GM23248 (cell line): ENCODE data around the gene C17orf114.

ENCODE experiments used
- DNase-seq: peaks from one replicate; pipeline ENCODE4 v3.0.0-alpha.2; 2015
- H2AFZ ChIP-seq: fragments of 200-600 bp; sonication (generic); 2 replicates; pipeline ENCODE4 v1.6.1; 2016; ENCODE audit warnings: antibody characterized with exemption
- H3F3A ChIP-seq: fragments of 200-600 bp; sonication (generic); 2 replicates; pipeline ENCODE4 v1.6.1; 2016; ENCODE audit warnings: mild to moderate bottlenecking, antibody characterized with exemption, mixed run types; ENCODE audit not compliant: insufficient read depth
- H3K27ac ChIP-seq: fragments of 200-600 bp; sonication (generic); 2 replicates; pipeline ENCODE4 v1.5.1; 2016; ENCODE audit warnings: mild to moderate bottlenecking
- H3K27me3 ChIP-seq: fragments of 200-600 bp; sonication (generic); replicated peaks from 2 replicates; pipeline ENCODE4 v1.6.1; 2016; ENCODE audit warnings: mild to moderate bottlenecking; ENCODE audit not compliant: insufficient read depth
- H3K36me3 ChIP-seq: fragments of 200-600 bp; sonication (generic); 2 replicates; pipeline ENCODE4 v1.6.1; 2016; ENCODE audit warnings: low read depth, mild to moderate bottlenecking
- H3K4me1 ChIP-seq: fragments of 200-600 bp; sonication (generic); 2 replicates; pipeline ENCODE4 v1.6.1; 2016; ENCODE audit warnings: mild to moderate bottlenecking; ENCODE audit not compliant: insufficient read depth
- H3K4me2 ChIP-seq: fragments of 200-600 bp; sonication (generic); one replicate; pipeline ENCODE4 v1.6.1; 2016; ENCODE audit warnings: mild to moderate bottlenecking; ENCODE audit not compliant: unreplicated experiment
- H3K4me3 ChIP-seq: fragments of 200-600 bp; sonication (generic); 2 replicates; pipeline ENCODE4 v1.5.1; 2016; ENCODE audit warnings: mild to moderate bottlenecking
- H3K79me2 ChIP-seq: fragments of 200-600 bp; sonication (generic); 2 replicates; pipeline ENCODE4 v1.6.1; 2016; ENCODE audit warnings: mild to moderate bottlenecking; ENCODE audit not compliant: insufficient read depth
- H3K9ac ChIP-seq: fragments of 200-600 bp; sonication (generic); 2 replicates; pipeline ENCODE4 v1.6.1; 2016; ENCODE audit warnings: mild to moderate bottlenecking
- H3K9me2 ChIP-seq: fragments of 200-600 bp; sonication (generic); 2 replicates; pipeline ENCODE4 v1.6.1; 2016; ENCODE audit warnings: mixed run types, mild to moderate bottlenecking, moderate library complexity; ENCODE audit not compliant: insufficient read depth
- H3K9me3 ChIP-seq: fragments of 200-600 bp; sonication (generic); one replicate; pipeline ENCODE4 v1.6.1; 2017; ENCODE audit warnings: low read depth
- H4K20me1 ChIP-seq: fragments of 200-600 bp; sonication (generic); 2 replicates; pipeline ENCODE4 v1.6.0; 2016; ENCODE audit not compliant: insufficient read depth
- EZH2 ChIP-seq: fragments of 200-600 bp; sonication (generic); IDR thresholded peaks from 2 replicates; pipeline ENCODE4 v1.6.1; 2018; ENCODE audit warnings: antibody characterized with exemption, mild to moderate bottlenecking; ENCODE audit not compliant: insufficient read depth, poor library complexity, severe bottlenecking
- EZH2phosphoT487 ChIP-seq: fragments of 200-600 bp; sonication (generic); IDR thresholded peaks from 2 replicates; pipeline ENCODE4 v1.6.1; 2018; ENCODE audit warnings: antibody characterized with exemption, moderate library complexity, mild to moderate bottlenecking, low read depth; ENCODE audit not compliant: insufficient read depth
- WGBS, 2 experiments: methylation state at CpG; one replicate each; pipeline ENCODE4 v1.1.6; 2015 to 2017; ENCODE audit warnings: low lambda C conversion rate in 2 of 2, low coverage in 1 of 2; ENCODE audit errors: missing lambda C conversion rate in 2 of 2; 5-methylcytosine and 5-hydroxymethylcytosine counted together
- in situ Hi-C: fragments of 300-500 bp; cut with MboI; formaldehyde crosslinking; loops from 2 replicates; pipeline ENCODE4 v1.15.0; 2020

The C17orf114 gene

DNA sequence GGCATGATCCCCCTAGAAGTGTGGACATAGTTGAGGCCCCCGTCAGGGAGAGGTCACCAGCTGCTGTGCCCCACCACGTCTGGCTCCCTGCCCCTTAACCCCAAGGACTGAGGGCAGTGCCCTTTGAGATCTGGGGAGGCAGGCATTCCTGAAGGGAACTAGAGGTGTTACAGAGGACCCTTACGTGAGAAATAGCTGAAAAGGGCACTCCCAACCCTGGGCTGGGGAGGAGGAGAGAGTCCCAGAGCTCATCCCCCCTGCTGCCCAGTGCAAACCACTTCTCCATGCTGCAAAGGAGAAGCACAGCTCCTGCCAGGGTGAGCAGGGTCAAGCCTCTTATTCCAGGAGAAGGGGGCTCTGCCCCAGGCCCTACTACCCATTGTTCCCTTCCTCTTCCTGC is 20.7 kb upstream of the C17orf114 start:
- no peak overlapping the region for H2AFZ ChIP-seq
- H3K4me1 ChIP-seq = no peaks in the 10 kb centered on the region
- no peak for DNase-seq
- no peaks in the 10 kb centered on the region for H3K27me3 ChIP-seq
- in situ Hi-C loops = no loop called here
- H3K9me3 ChIP-seq = no peaks in the 10 kb centered on the region
- H3K4me3 ChIP-seq = no peak overlapping the region
- no peaks in the 10 kb centered on the region for H3F3A ChIP-seq
- no peaks in the 10 kb centered on the region for H4K20me1 ChIP-seq
- WGBS, 2 experiments = 81 to 90% methylated on average over 3 of the region's 3 CpGs
- no peaks in the 10 kb centered on the region for H3K36me3 ChIP-seq
- TF ChIP-seq EZH2 = no peak
- no peak for TF ChIP-seq EZH2phosphoT487
- H3K9me2 ChIP-seq = no peaks in the 10 kb centered on the region
- no peaks in the 10 kb centered on the region for H3K79me2 ChIP-seq
- no peak overlapping the region for H3K9ac ChIP-seq
- no peak overlapping the region for H3K27ac ChIP-seq
- no peak overlapping the region for H3K4me2 ChIP-seq

DNA sequence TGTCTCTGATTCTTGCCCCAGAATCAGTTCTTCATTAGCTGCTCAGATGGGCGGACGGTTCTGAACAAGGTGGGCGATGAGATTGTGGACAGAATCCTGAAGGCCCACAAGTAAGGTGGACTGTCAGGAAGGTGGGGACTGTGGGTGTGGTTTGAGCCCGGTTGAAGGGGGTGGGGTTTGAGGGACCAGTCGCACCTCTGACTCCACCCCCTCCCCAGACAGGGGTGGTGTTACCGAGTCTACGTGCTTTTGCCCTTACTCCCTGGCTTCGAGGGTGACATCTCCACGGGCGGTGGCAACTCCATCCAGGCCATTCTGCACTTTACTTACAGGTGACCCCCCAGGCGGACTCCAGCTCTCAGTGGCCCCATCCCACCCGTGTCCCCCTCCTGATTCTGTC is 16.1 kb upstream of the C17orf114 start:
- H3K4me3 ChIP-seq = no peak overlapping the region
- H3K9me2 ChIP-seq = no peaks in the 10 kb centered on the region
- H3K27ac ChIP-seq = no peak overlapping the region
- H3F3A ChIP-seq = no peaks in the 10 kb centered on the region
- no peaks in the 10 kb centered on the region for H3K9me3 ChIP-seq
- H3K36me3 ChIP-seq = no peaks in the 10 kb centered on the region
- H3K27me3 ChIP-seq = no peaks in the 10 kb centered on the region
- no peaks in the 10 kb centered on the region for H3K79me2 ChIP-seq
- in situ Hi-C loops = no loop called here
- no peak overlapping the region for H2AFZ ChIP-seq
- no peaks in the 10 kb centered on the region for H3K4me1 ChIP-seq
- DNase-seq = no peak
- WGBS, 2 experiments = 71 to 74% methylated on average over 8 to 12 of the region's 12 CpGs
- no peak overlapping the region for H3K9ac ChIP-seq
- no peaks in the 10 kb centered on the region for H4K20me1 ChIP-seq
- TF ChIP-seq EZH2 = no peak
- no peak for TF ChIP-seq EZH2phosphoT487
- H3K4me2 ChIP-seq = no peak overlapping the region

DNA sequence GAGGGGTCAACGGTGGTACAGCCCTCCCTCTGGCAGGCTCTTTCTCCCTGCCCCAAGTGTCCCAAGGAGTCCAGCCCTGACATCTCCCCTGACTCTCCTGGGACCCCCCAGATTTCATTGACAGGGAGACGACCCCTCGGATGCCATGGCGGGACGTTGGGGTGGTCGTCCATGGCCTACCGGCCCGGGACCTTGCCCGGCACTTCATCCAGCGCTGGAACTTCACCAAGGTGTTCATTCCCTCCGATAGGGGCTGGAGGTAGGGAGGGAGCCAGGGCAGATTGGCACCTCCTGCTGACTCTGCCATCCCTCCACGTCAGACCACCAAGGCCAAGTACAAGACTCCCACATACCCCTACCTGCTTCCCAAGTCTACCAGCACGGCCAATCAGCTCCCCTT is 14.7 kb upstream of the C17orf114 start:
- no peak for DNase-seq
- H4K20me1 ChIP-seq = no peaks in the 10 kb centered on the region
- H3K79me2 ChIP-seq = no peaks in the 10 kb centered on the region
- no peak overlapping the region for H3K27ac ChIP-seq
- no peak overlapping the region for H3K9ac ChIP-seq
- no peaks in the 10 kb centered on the region for H3F3A ChIP-seq
- H3K36me3 ChIP-seq = no peaks in the 10 kb centered on the region
- no peak overlapping the region for H2AFZ ChIP-seq
- H3K9me2 ChIP-seq = no peaks in the 10 kb centered on the region
- H3K4me3 ChIP-seq = no peak overlapping the region
- no peaks in the 10 kb centered on the region for H3K9me3 ChIP-seq
- no peaks in the 10 kb centered on the region for H3K4me1 ChIP-seq
- WGBS, 2 experiments = 91 to 93% methylated on average over 10 to 13 of the region's 13 CpGs
- TF ChIP-seq EZH2phosphoT487 = no peak
- TF ChIP-seq EZH2 = no peak
- H3K27me3 ChIP-seq = no peaks in the 10 kb centered on the region
- in situ Hi-C loops = no loop called here
- no peak overlapping the region for H3K4me2 ChIP-seq

DNA sequence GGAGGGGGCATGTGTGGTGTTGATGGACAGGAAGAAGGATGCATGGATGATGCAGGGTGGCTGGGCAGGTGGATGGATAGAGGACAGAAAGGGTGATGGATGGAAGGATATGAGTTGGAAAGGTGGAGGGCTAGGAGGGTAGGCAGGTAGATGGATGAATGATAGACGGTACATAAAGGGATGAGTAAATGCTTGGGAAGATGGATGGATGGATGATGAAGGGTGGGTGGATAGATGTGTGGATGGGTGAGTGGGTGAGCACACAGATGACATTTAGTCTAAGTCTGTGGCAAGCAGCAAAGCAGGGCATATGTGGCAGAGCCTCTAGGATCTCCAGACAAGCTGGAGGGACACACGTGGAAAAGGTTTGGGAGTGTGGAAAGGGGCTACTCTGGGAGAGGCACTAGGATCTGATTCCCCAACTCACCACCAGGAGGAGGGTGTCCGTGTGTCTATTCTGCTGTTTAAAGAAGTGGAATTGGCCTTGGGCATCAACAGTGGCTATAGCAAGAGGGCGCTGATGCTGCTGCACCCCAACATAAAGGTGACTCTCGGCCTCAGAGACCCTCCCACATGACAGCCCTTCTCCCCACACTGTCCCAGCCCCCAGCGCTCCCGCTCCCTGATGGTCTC is 13.0 kb upstream of the C17orf114 start:
- no peaks in the 10 kb centered on the region for H3K4me1 ChIP-seq
- in situ Hi-C loops = no loop called here
- no peaks in the 10 kb centered on the region for H3K9me2 ChIP-seq
- H3K9me3 ChIP-seq = no peaks in the 10 kb centered on the region
- H3K36me3 ChIP-seq = no peaks in the 10 kb centered on the region
- no peak overlapping the region for H3K9ac ChIP-seq
- no peak overlapping the region for H3K27ac ChIP-seq
- DNase-seq = peak; percentile 15
- no peak overlapping the region for H3K4me2 ChIP-seq
- H3K79me2 ChIP-seq = no peaks in the 10 kb centered on the region
- 86 to 87% methylated on average over 7 of the region's 7 CpGs for WGBS, 2 experiments
- no peaks in the 10 kb centered on the region for H3K27me3 ChIP-seq
- no peaks in the 10 kb centered on the region for H3F3A ChIP-seq
- no peak overlapping the region for H3K4me3 ChIP-seq
- TF ChIP-seq EZH2 (no peak), EZH2phosphoT487 (no peak)
- no peak overlapping the region for H2AFZ ChIP-seq
- no peaks in the 10 kb centered on the region for H4K20me1 ChIP-seq

DNA sequence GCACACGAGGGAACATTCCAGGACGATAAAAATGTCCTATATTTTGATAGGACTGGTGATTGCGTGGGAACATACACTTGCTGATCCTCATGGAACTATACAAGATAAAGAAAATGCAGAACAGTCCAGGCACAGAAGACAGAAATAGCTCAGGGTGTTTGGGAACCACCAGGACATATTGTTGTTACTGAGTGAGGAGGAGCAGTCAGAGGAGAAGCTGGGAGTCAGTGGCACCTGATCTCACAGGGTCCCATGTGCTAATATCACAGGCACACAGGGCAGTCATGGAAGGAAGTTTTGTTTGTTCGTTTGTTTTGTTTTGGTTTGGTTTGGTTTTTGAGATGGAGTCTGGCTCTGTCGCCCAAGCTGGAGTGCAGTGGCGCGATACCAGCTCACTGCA is 10.6 kb upstream of the C17orf114 start:
- no peaks in the 10 kb centered on the region for H3K36me3 ChIP-seq
- WGBS, 2 experiments = 93% methylated on average over 7 of the region's 7 CpGs

More for the DNA sequence above, 10.6 kb upstream of the C17orf114 start:
- H3K27me3 ChIP-seq = no peaks in the 10 kb centered on the region
- H4K20me1 ChIP-seq = no peaks in the 10 kb centered on the region
- no peak overlapping the region for H3K4me2 ChIP-seq
- H3K9ac ChIP-seq = no peak overlapping the region
- H3K9me2 ChIP-seq = no peaks in the 10 kb centered on the region
- in situ Hi-C loops = no loop called here
- TF ChIP-seq EZH2 = no peak
- no peak for TF ChIP-seq EZH2phosphoT487
- H3K9me3 ChIP-seq = no peaks in the 10 kb centered on the region
- H3K27ac ChIP-seq = no peak overlapping the region
- H3F3A ChIP-seq = no peaks in the 10 kb centered on the region
- H3K4me1 ChIP-seq = no peaks in the 10 kb centered on the region
- DNase-seq = no peak
- H3K79me2 ChIP-seq = no peaks in the 10 kb centered on the region
- H2AFZ ChIP-seq = no peak overlapping the region
- H3K4me3 ChIP-seq = no peak overlapping the region
